Measurements from ENCODE around the gene ZEB1. TPM values are rescaled to one million over a fixed set of nuclear protein-coding genes. Genes with fewer than 3 reads are reported as not detected.
A peak's percentile ranks its signal among the peaks of the same experiment; 100 is the strongest.
"Not testable (repeated sequence)": the region's sequence is repeated elsewhere in the genome, so short reads cannot be mapped to it uniquely, and the experiment has no call there.

Gene ZEB1
- total RNA-seq, 1 experiment from 2014 or later: 25.1 TPM

DNA sequence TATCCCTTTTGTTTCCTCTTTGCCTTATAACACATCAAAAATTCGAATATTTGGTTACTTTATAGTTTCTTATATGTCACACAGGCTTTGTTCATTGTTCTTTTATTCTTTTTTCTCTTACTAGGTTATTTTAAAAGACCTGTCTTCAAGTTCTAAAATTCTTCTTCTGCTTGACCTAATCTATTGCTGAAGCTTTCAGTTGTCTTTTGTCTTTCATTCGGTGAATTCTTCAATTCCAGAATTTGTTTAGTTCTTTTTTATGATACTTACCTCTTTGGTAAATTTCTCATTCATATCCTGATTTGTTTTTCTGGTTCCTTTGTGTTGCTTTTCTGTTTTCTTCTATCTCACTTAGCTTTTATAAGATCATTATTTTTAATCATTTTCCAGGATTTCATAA, 188.4 kb downstream of the ZEB1 start:
- no peak for DNase-seq (ENCODE audit: low spot score)

- no peak for DNase-seq (ENCODE audit: low spot score)
Measured at GRCh38 chr10:31508234-31508633, 189.2 kb downstream of the ZEB1 start.

DNA sequence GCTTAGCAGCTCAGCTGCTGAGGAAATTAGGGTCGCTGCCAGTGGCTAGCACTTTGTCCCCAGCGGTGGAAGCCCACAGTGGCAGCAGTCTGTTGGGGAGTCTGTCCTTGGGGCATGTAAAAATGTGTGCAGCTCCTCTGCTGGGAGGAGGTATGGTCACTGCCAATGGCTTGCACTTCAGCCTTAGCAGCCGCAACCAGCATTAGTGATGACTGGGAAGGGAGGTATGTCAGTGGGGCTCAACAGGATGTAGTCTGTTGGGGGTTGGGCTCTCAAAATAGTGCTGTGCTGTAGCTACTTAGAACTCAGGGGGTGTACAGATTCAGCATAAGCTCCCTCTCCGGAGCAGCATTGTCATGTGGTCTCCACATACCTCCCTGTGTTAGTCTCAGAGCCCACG, 189.9 kb downstream of the ZEB1 start:
- DNase-seq (ENCODE audit: low spot score): no peak

- DNase-seq (ENCODE audit: low spot score): no peak
Measured at GRCh38 chr10:31509989-31510388, 191.0 kb downstream of the ZEB1 start.

DNA sequence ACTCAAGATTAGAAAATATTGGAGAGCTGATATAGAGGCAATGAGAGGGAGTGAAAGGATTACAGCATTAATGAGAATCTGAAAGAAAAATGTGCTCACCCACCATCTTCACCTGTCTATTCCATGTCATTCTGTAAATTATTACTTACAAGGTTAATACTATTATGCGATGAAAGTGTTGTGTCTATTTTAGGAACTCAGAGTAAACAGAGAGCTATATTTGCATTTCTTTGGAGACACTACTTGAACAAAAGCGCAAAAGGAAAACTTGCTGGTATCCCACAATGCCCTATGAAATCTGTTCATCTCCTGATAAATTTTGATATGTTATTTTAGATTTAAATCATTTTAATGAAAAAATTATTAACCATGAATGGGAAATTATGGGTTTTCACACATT, 196.1 kb downstream of the ZEB1 start:
- DNase-seq (ENCODE audit: low spot score): no peak

GRCh38 chr10:31515819-31516402, 196.9 kb downstream of the ZEB1 start:
- DNase-seq (ENCODE audit: low spot score): no peak

- DNase-seq (ENCODE audit: low spot score): no peak
Measured at GRCh38 chr10:31520986-31521831, 202.2 kb downstream of the ZEB1 start.

GRCh38 chr10:31522820-31523219, 203.8 kb downstream of the ZEB1 start:
- no peak for DNase-seq (ENCODE audit: low spot score)

- no peak for DNase-seq (ENCODE audit: low spot score)
Measured at GRCh38 chr10:31524460-31524859, 205.4 kb downstream of the ZEB1 start.

DNA sequence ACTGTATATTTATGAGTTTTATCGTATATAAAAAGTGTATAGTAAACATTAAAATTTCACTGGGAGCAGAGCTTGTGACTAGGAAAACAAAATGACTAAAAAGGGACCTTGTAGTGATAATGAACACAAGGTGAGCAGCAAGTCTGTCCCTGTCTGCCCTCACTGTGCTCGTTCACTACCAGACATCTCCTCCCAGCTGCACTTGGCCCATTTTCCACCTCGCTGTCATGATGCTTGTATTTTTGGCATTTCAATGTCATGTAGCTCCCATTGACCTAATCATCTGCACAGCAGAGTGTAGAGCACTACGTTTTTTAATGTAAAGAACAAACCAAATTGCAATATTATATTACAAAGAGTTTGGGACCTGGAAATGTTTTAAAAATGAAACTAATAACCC, 207.2 kb downstream of the ZEB1 start:
- no peak for DNase-seq (ENCODE audit: low spot score)

- DNase-seq (ENCODE audit: low spot score): peak; percentile 85
Measured at GRCh38 chr10:31526681-31527080, 207.7 kb downstream of the ZEB1 start.

- DNase-seq (ENCODE audit: low spot score): no peak
Measured at GRCh38 chr10:31528831-31529230, 209.8 kb downstream of the ZEB1 start.

GRCh38 chr10:31536302-31536701, 217.3 kb downstream of the ZEB1 start:
- DNase-seq (ENCODE audit: low spot score): no peak

DNA sequence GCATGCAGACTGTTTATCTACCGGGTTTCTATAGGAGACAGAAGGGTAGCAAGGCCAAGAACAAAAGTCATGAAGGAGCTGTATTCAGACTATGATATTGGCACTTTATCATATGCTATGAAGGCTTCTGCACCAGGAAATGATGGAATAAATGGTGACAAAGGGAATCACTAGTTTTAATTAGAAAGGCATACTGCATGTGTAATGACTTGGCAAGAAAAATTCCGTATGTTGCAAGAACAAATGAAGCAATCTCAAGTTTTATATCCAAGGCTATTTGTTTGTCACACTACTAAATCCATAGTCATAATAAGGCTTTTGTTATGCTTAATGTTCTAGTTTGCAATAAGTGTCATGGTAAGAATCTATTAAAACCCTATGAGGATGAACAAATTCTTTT, 230.9 kb downstream of the ZEB1 start:
- no peak for DNase-seq (ENCODE audit: low spot score)

- DNase-seq (ENCODE audit: low spot score): peak; percentile 87
Measured at GRCh38 chr10:31554556-31554955, 235.5 kb downstream of the ZEB1 start.

DNA sequence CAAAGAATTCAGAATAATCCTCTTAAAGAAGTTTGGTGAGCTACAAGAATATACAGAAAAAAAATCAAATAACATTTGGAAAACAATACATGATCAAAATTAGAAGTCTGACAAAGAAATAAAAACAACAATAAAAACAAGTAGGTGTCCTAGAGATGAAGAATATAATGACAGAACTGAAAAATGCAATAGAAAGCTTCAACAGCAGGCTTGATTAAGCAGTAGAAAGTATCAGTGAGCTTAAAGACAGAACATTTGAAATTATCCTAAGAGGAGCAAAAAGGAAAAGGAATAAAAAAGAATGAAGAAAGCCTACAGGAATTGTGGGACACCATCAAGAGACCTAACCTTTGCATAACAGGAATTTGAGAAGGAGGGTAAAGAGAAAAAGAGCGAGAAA, 238.8 kb downstream of the ZEB1 start:
- no peak for DNase-seq (ENCODE audit: low spot score)

DNA sequence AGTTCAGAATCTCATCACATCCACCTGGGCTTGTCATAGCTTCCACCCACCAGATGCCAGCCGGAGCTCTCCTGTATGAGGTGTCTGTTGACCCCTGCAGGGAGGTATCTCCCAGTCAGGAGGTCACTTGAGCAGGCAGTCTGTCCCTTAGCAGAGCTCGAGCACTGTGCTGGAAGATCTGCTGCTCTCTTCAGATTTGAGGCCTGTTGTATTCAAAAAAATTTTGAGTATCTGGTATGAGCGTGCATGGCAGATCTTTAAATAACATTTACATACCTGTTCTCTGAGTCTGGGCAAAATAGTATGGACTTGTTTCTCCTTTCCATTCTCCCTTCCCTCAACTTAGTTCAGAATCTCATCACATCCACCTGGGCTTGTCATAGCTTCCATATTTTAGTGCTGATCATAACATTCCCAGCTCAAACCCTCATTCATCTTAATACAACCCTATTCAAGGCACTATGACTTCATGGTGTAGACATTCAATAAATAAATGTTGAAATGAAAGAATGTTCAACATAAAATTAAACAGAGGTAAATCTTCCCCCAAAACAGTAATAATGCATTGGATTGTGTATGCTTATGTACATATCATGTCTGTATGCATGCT, 249.3 kb downstream of the ZEB1 start:
- DNase-seq (ENCODE audit: low spot score): not testable (repeated sequence)

DNA sequence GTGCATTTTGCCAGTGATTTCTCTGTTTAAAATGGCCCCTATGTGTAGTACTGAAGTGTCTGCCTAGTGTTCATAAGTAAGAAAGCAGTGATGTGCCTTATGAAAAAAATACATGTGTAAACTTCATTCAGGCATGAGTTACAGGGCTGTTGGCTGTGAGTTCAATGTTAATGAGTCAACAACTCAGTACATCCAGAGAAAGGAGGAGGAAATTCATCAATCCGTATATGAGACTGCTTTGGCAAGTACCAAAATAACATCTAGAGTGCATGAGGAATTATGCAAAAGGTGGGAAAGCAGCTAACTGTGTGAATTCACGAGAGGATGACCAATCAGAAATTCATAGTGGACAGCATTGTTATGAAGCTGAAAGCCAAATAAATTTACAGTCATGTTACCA, 255.6 kb downstream of the ZEB1 start:
- no peak for DNase-seq (ENCODE audit: low spot score)

DNA sequence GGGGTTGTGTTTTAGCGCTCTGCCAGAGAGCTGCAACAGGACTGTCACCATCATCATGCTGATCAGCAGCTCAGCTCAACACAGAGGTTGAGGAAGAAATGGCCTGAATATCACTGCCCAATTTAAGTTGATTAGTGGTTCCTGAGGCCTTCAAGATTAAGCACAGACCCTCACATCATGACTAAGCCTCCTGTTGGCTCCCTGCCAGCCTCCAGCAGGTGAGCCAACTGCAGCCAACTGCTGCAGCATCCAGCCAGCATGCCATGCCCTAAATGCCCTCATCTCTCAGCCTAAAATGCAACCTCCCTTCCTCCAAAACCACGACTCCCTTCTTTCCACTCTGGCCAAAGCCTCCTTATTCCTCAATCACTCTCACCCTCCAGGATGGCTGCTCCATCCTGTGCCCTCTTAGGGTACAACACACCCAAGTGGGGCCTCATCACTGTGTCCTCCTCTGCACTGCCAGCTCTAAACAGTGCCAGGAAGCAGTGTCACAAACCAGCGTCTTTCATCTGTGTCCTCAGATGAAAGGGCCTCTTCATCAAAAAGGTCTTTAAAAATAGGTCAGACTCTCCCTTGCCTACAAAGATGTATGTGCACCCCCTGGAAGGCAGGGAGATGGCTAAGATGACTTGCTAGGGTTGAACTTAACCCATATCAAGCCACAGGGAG, 259.3 kb downstream of the ZEB1 start:
- DNase-seq (ENCODE audit: low spot score): no peak

DNA sequence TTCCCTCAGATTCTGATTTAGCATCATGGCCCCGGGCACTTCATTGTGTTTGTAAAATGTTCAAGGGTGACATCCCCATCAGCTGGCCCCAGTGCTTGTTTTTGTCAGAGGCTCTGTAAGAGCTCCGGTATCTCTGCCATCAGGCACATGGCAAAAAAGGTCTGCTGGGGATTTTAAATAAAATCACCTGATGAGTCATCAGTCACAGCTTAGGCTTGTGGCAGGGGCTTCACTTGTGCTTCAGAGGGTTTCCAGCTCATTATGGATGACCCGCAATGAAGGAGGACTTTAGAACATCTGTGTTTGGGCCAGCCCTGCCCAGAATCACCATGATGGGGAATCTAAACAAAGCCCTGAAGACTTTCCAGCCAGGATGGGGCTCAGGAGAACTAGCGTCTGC, 259.9 kb downstream of the ZEB1 start:
- DNase-seq (ENCODE audit: low spot score): no peak
